K562 (cell line): ENCODE results near the gene PRDM15. TPM values are rescaled to one million over a fixed set of nuclear protein-coding genes. Genes with fewer than 3 reads are reported as not detected.
A peak's percentile ranks its signal among the peaks of the same experiment; 100 is the strongest.

Source experiments
- C11orf30 ChIP-seq: fragments of 450-650 bp; IDR thresholded peaks from 2 replicates; pipeline ENCODE4 v1.6.1; 2016; ENCODE audit warnings: low read depth, mild to moderate bottlenecking
- ELF1 ChIP-seq: fragments of 200-800 bp; sonication (Bioruptor generic); IDR thresholded peaks from 2 replicates; pipeline ENCODE4 v1.6.1; 2016; ENCODE audit warnings: missing genetic modification characterization, missing compliant biosample characterization
- KDM4B ChIP-seq, 2 experiments: fragments of 450-650 bp in 1 of 2; sonication (generic) in 1 of 2; IDR thresholded peaks; 2 replicates each; pipeline ENCODE4 v1.6.1; 2016 to 2017; ENCODE audit warnings: borderline replicate concordance in 2 of 2, antibody characterized with exemption in 1 of 2, low read depth in 1 of 2, mild to moderate bottlenecking in 1 of 2
- MCM5 ChIP-seq: fragments of 450-650 bp; IDR thresholded peaks from 2 replicates; pipeline ENCODE4 v1.6.1; 2016; ENCODE audit warnings: low read depth
- MYNN ChIP-seq, 2 experiments: sonication (generic); formaldehyde crosslinking in 1 of 2; IDR thresholded peaks; 2 replicates each; pipeline versions ENCODE4 v1.5.0 to v1.6.1; 2016 to 2020; ENCODE audit warnings: antibody characterized with exemption in 1 of 2, missing genetic modification reagents in 1 of 2
- NEUROD1 ChIP-seq: fragments of 150-350 bp; IDR thresholded peaks from 2 replicates; pipeline ENCODE4 v1.6.1; 2014; ENCODE audit warnings: borderline replicate concordance, low read length, low read depth; ENCODE audit not compliant: partially characterized antibody
- PCBP1 ChIP-seq: fragments of 200-400 bp; formaldehyde crosslinking; IDR thresholded peaks from 2 replicates; pipeline ENCODE4 v1.6.1; 2018; ENCODE audit warnings: mild to moderate bottlenecking, low read depth, low read length; ENCODE audit not compliant: poor library complexity, severe bottlenecking
- POLR2G ChIP-seq: fragments of 200-400 bp; formaldehyde crosslinking; IDR thresholded peaks from 2 replicates; pipeline ENCODE4 v1.6.1; 2017; ENCODE audit warnings: low read depth, mild to moderate bottlenecking, antibody characterized with exemption, low read length, moderate library complexity
- SAFB ChIP-seq: fragments of 200-400 bp; formaldehyde crosslinking; IDR thresholded peaks from 2 replicates; pipeline ENCODE4 v1.6.1; 2017; ENCODE audit warnings: low read depth, low read length, borderline replicate concordance
- TAF1 ChIP-seq: IDR thresholded peaks from 2 replicates; pipeline ENCODE4 v1.6.1; 2011; ENCODE audit warnings: mild to moderate bottlenecking, low read length, moderate library complexity; ENCODE audit not compliant: insufficient read depth, control insufficient read depth, severe bottlenecking; ENCODE audit errors: extremely low read depth
- U2AF1 ChIP-seq: fragments of 200-400 bp; formaldehyde crosslinking; optimal IDR thresholded peaks from 2 replicates; pipeline ENCODE3; 2017; ENCODE audit warnings: mild to moderate bottlenecking, low read depth, low read length, moderate library complexity
- XRCC3 ChIP-seq: fragments of 450-650 bp; IDR thresholded peaks from 2 replicates; pipeline ENCODE4 v1.6.1; 2017; ENCODE audit warnings: mild to moderate bottlenecking, moderate library complexity
- YBX1 ChIP-seq: fragments of 450-650 bp; IDR thresholded peaks from 2 replicates; pipeline ENCODE4 v1.7.1; 2016; ENCODE audit warnings: mild to moderate bottlenecking
- YY1 ChIP-seq, 3 experiments: IDR thresholded peaks; 2 replicates each; pipeline ENCODE4 v1.6.1; 2011; ENCODE audit warnings: low read length in 2 of 3, mild to moderate bottlenecking in 2 of 3, moderate library complexity in 2 of 3, borderline replicate concordance in 1 of 3, control low read depth in 1 of 3, low read depth in 1 of 3; ENCODE audit not compliant: insufficient read depth in 3 of 3, insufficient replicate concordance in 2 of 3, control insufficient read depth in 1 of 3, insufficient read length in 1 of 3; ENCODE audit errors: extremely low read depth in 1 of 3
- ZFX ChIP-seq: sonication (generic); formaldehyde crosslinking; IDR thresholded peaks from 2 replicates; pipeline ENCODE4 v1.8.0; 2022; ENCODE audit warnings: mild to moderate bottlenecking, missing genetic modification reagents, moderate library complexity
- ZNF197 ChIP-seq: fragments of 200-800 bp; sonication (Bioruptor generic); IDR thresholded peaks from 2 replicates; pipeline ENCODE4 v1.6.1; 2016; ENCODE audit warnings: low read depth, missing genetic modification characterization, missing compliant biosample characterization
- ZNF263 ChIP-seq: sonication (generic); formaldehyde crosslinking; IDR thresholded peaks from 2 replicates; pipeline ENCODE4 v1.8.0; 2022; ENCODE audit warnings: mild to moderate bottlenecking, missing genetic modification reagents, borderline replicate concordance
- ZNF311 ChIP-seq: fragments of 250-450 bp; sonication (Bioruptor Pico); IDR thresholded peaks from 2 replicates; pipeline ENCODE4 v1.4.0; 2020; ENCODE audit warnings: mild to moderate bottlenecking, moderate library complexity
- ZNF444 ChIP-seq: fragments of 250-450 bp; sonication (Bioruptor Pico); IDR thresholded peaks from 2 replicates; pipeline ENCODE4 v1.4.0; 2020; ENCODE audit warnings: mild to moderate bottlenecking, moderate library complexity
- ZNF764 ChIP-seq: fragments of 250-450 bp; sonication (Bioruptor Pico); IDR thresholded peaks from 2 replicates; pipeline ENCODE4 v1.4.0; 2020; ENCODE audit warnings: low read depth, mild to moderate bottlenecking, moderate library complexity
- polyA plus RNA-seq, 8 experiments: library from polyadenylated mRNA; depleted of rRNA in 4 of 8; stranded (reverse) in 5 of 8; unstranded in 3 of 8; fragments of >200 nt; fragmentation: Nextera tagmentation in 2 of 8; fragmentation: Illumina TruSeq in 1 of 8; extraction: Ambion mirVana in 2 of 8; extraction: Trizol in 1 of 8; gene quantifications; 2 replicates each; pipeline versions ENCODE4 v1.2.1 to v1.2.3, GENCODE V29; 2011 to 2014; ENCODE audit warnings: inconsistent platforms in 1 of 8, missing spikeins in 1 of 8
- total RNA-seq, 7 experiments: library from RNA; depleted of rRNA in 6 of 7; stranded (reverse); fragments of >200 nt in 6 of 7; fragmentation: Illumina TruSeq in 2 of 7; extraction: Trizol in 2 of 7; gene quantifications; 2 replicates each; pipeline versions ENCODE4 v1.2.1 to v1.2.3, GENCODE V29; 2011 to 2021; ENCODE audit warnings: low replicate concordance in 1 of 7
- TF ChIP-seq, protein P1 (sequence below): fragments of 450-650 bp; IDR thresholded peaks from 2 replicates; pipeline ENCODE4 v1.6.1; 2016; ENCODE audit warnings: borderline replicate concordance
- TF ChIP-seq, protein P2 (sequence below): sonication (generic); formaldehyde crosslinking; IDR thresholded peaks from 2 replicates; pipeline ENCODE4 v1.8.1; 2023; ENCODE audit warnings: mild to moderate bottlenecking, missing genetic modification reagents

Gene PRDM15
- total and polyA plus RNA-seq, 9 of the 15 experiments (the other 6 are each of a cell fraction or from before 2014, with no cell fraction given), result 0.93 to 9.2 (median 6.2) TPM

DNA sequence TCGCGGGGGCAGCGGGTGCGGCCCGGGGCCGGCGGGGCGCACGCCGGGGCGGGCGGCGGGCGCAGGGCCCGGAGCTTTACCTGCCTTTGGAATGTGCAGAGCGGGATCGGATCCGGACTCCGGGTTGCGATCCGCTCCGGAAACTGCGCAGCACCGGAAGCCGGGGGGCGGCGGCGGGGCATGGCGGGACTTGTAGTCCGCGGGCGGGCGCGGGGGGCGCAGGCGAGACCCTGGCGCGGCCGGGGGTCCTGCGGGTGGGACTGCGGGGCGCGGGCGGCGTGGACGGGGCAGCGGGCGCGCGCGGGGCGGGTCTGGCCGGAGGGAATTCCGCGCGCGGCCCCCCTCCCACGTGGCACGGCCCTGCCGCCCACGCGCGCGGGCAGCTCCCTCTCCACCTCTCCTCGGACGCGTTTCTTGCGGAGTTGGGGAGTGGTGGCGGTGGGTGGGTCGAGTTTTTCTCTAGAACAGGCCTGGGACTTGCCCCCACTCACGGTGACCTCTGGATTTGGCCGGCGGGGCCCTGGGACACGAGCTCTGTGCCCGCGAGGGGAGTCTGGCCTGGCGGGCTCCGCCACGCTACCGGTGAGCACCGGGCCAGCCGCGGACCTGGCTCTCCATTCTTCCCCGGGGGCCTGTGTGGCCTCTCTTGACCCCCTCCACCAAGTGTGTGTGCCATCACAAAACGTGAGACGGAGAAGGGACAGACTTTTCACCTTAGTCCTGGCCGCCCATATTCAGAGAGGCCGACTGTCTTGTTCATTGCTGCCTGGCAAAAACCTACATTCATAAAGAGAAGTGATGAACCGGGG is at the start of gene PRDM15 (continued):
- 0 out of 2 replicates have a peak, but pooled peaks have one; percentile 45 for TF ChIP-seq ZNF263 (CRISPR knock-in tag)
- TF ChIP-seq, protein P1, sequence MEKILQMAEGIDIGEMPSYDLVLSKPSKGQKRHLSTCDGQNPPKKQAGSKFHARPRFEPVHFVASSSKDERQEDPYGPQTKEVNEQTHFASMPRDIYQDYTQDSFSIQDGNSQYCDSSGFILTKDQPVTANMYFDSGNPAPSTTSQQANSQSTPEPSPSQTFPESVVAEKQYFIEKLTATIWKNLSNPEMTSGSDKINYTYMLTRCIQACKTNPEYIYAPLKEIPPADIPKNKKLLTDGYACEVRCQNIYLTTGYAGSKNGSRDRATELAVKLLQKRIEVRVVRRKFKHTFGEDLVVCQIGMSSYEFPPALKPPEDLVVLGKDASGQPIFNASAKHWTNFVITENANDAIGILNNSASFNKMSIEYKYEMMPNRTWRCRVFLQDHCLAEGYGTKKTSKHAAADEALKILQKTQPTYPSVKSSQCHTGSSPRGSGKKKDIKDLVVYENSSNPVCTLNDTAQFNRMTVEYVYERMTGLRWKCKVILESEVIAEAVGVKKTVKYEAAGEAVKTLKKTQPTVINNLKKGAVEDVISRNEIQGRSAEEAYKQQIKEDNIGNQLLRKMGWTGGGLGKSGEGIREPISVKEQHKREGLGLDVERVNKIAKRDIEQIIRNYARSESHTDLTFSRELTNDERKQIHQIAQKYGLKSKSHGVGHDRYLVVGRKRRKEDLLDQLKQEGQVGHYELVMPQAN, result peak; percentile 34; the same call in 1 of the 2 replicates
- TF ChIP-seq, protein P2, sequence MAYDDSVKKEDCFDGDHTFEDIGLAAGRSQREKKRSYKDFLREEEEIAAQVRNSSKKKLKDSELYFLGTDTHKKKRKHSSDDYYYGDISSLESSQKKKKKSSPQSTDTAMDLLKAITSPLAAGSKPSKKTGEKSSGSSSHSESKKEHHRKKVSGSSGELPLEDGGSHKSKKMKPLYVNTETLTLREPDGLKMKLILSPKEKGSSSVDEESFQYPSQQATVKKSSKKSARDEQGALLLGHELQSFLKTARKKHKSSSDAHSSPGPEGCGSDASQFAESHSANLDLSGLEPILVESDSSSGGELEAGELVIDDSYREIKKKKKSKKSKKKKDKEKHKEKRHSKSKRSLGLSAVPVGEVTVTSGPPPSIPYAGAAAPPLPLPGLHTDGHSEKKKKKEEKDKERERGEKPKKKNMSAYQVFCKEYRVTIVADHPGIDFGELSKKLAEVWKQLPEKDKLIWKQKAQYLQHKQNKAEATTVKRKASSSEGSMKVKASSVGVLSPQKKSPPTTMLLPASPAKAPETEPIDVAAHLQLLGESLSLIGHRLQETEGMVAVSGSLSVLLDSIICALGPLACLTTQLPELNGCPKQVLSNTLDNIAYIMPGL (CRISPR knock-in tag), result no peak; the same call in 1 of the 2 replicates
- no peak for TF ChIP-seq MYNN (IDR thresholded peaks at IDR 0.05)
- no peak for TF ChIP-seq MYNN (CRISPR knock-in tag; IDR thresholded peaks at IDR 0.05)
- TF ChIP-seq KDM4B (IDR thresholded peaks at IDR 0.05; ENCODE audit: borderline replicate concordance in 2 of 2, low read depth in 1 of 2), result no peak
- TF ChIP-seq C11orf30, result no peak
- peak in 2 of 3 experiments; percentile 17 to 30 for TF ChIP-seq YY1 (IDR thresholded peaks at IDR 0.05; ENCODE audit: borderline replicate concordance in 1 of 3, control insufficient read depth in 1 of 3, extremely low read depth in 1 of 3, insufficient read depth in 3 of 3, insufficient read length in 1 of 3, insufficient replicate concordance in 2 of 3, low read depth in 1 of 3, low read length in 2 of 3)
- no peak for TF ChIP-seq ZNF311 (CRISPR knock-in tag)
- no peak for TF ChIP-seq ZNF444 (CRISPR knock-in tag)
- TF ChIP-seq U2AF1, result no peak
- peak; percentile 93 for TF ChIP-seq SAFB
- TF ChIP-seq ZNF764 (CRISPR knock-in tag), result no peak
- TF ChIP-seq NEUROD1, result peak; percentile 74
- no peak for TF ChIP-seq XRCC3
- TF ChIP-seq ELF1 (tag), result peak; percentile 59
- TF ChIP-seq ZNF197 (CRISPR knock-in tag), result peak; percentile 83
- peak; percentile 71 for TF ChIP-seq TAF1
- no peak for TF ChIP-seq PCBP1
- no peak for TF ChIP-seq MCM5
- TF ChIP-seq POLR2G, result peak; percentile 85
- peak; percentile 98 for TF ChIP-seq ZFX (CRISPR knock-in tag)
- TF ChIP-seq YBX1, result no peak
